HUES64 (cell line): ENCODE data around the gene TRAPPC10.

Experiments used
- H3K27ac ChIP-seq: 2 replicates; pipeline ENCODE4 v1.7.0; 2013; ENCODE audit warnings: low read depth, low read length, inconsistent platforms
- H3K27me3 ChIP-seq: 2 replicates; pipeline ENCODE4 v1.6.1; 2013; ENCODE audit warnings: mild to moderate bottlenecking, low read length; ENCODE audit not compliant: insufficient read depth
- H3K36me3 ChIP-seq: 2 replicates; pipeline ENCODE4 v1.6.1; 2013; ENCODE audit warnings: mild to moderate bottlenecking, low read length; ENCODE audit not compliant: insufficient read depth
- H3K4me1 ChIP-seq: 2 replicates; pipeline ENCODE4 v1.6.1; 2013; ENCODE audit warnings: mild to moderate bottlenecking, low read length, moderate library complexity; ENCODE audit not compliant: insufficient read depth
- H3K4me3 ChIP-seq: 2 replicates; pipeline ENCODE4 v1.5.1; 2013; ENCODE audit warnings: mild to moderate bottlenecking, low read length, moderate library complexity
- H3K9ac ChIP-seq: 2 replicates; pipeline ENCODE4 v1.6.1; 2013; ENCODE audit warnings: mild to moderate bottlenecking, low read depth, low read length
- H3K9me3 ChIP-seq: 2 replicates; pipeline ENCODE4 v1.6.1; 2013; ENCODE audit warnings: low read depth, low read length; ENCODE audit not compliant: insufficient read depth
- WGBS: fragments of 150-250, 120-280 bp; methylation state at CpG from one replicate; pipeline ENCODE4 v1.1.7; 2013; ENCODE audit warnings: missing lambda C conversion rate; 5-methylcytosine and 5-hydroxymethylcytosine counted together

Gene TRAPPC10

GRCh38 chr21:44058981-44059380, 46.9 kb downstream of the TRAPPC10 start:
- 96% methylated on average over 14 of the region's 17 CpGs for WGBS
- H3K27me3 ChIP-seq = no peaks in the 10 kb centered on the region
- H3K9me3 ChIP-seq = no peaks in the 10 kb centered on the region
- H3K4me1 ChIP-seq = no peaks in the 10 kb centered on the region
- no peak overlapping the region for H3K27ac ChIP-seq
- H3K4me3 ChIP-seq = no peak overlapping the region
- H3K36me3 ChIP-seq = peaks cover 67% of the 10 kb centered on the region
- no peak overlapping the region for H3K9ac ChIP-seq

GRCh38 chr21:44059710-44060109, 47.6 kb downstream of the TRAPPC10 start:
- Histone ChIP-seq H3K9me3 (no peaks in the 10 kb centered on the region), H3K27me3 (no peaks in the 10 kb centered on the region), H3K27ac (no peak overlapping the region), H3K36me3 (peaks cover 69% of the 10 kb centered on the region), H3K4me3 (no peak overlapping the region), H3K4me1 (no peaks in the 10 kb centered on the region), H3K9ac (no peak overlapping the region)
- WGBS = 94% methylated on average over 4 of the region's 4 CpGs

GRCh38 chr21:44062380-44062779, 50.3 kb downstream of the TRAPPC10 start:
- Histone ChIP-seq H3K27ac (no peak overlapping the region), H3K27me3 (no peaks in the 10 kb centered on the region), H3K9ac (no peak overlapping the region), H3K36me3 (peaks cover 70% of the 10 kb centered on the region), H3K4me3 (no peak overlapping the region), H3K9me3 (no peaks in the 10 kb centered on the region), H3K4me1 (peaks cover 6% of the 10 kb centered on the region; the same call in 1 of the 2 replicates)
- 93% methylated on average over 7 of the region's 7 CpGs for WGBS

GRCh38 chr21:44063151-44063912, 51.2 kb downstream of the TRAPPC10 start:
- Histone ChIP-seq H3K4me3 (no peak overlapping the region), H3K27me3 (no peaks in the 10 kb centered on the region), H3K27ac (no peak overlapping the region), H3K36me3 (peaks cover 66% of the 10 kb centered on the region), H3K4me1 (peaks cover 6% of the 10 kb centered on the region; the same call in 1 of the 2 replicates), H3K9me3 (no peaks in the 10 kb centered on the region), H3K9ac (no peak overlapping the region)
- WGBS = 96% methylated on average over 19 of the region's 19 CpGs

- Histone ChIP-seq H3K36me3 (peaks cover 59% of the 10 kb centered on the region), H3K4me1 (peaks cover 6% of the 10 kb centered on the region; the same call in 1 of the 2 replicates), H3K27me3 (no peaks in the 10 kb centered on the region), H3K9me3 (no peaks in the 10 kb centered on the region), H3K9ac (no peak overlapping the region), H3K27ac (no peak overlapping the region), H3K4me3 (no peak overlapping the region)
- 95% methylated on average over 13 of the region's 13 CpGs for whole genome bisulfite sequencing
Measured at GRCh38 chr21:44064852-44065403, 52.8 kb downstream of the TRAPPC10 start.

- H3K4me1 ChIP-seq = peaks cover 6% of the 10 kb centered on the region; the same call in 1 of the 2 replicates
- no peak overlapping the region for H3K9ac ChIP-seq
- no peaks in the 10 kb centered on the region for H3K9me3 ChIP-seq
- 95% methylated on average over 9 of the region's 9 CpGs for WGBS
- H3K27ac ChIP-seq = no peak overlapping the region
- no peak overlapping the region for H3K4me3 ChIP-seq
- H3K27me3 ChIP-seq = no peaks in the 10 kb centered on the region
- H3K36me3 ChIP-seq = peaks cover 57% of the 10 kb centered on the region
Measured at GRCh38 chr21:44065428-44065827, 53.3 kb downstream of the TRAPPC10 start.

GRCh38 chr21:44066116-44066515, 54.0 kb downstream of the TRAPPC10 start:
- H3K9ac ChIP-seq = no peak overlapping the region
- no peak overlapping the region for H3K27ac ChIP-seq
- H3K4me3 ChIP-seq = no peak overlapping the region
- no peaks in the 10 kb centered on the region for H3K27me3 ChIP-seq
- peaks cover 57% of the 10 kb centered on the region for H3K36me3 ChIP-seq
- no peaks in the 10 kb centered on the region for H3K9me3 ChIP-seq
- H3K4me1 ChIP-seq = peaks cover 6% of the 10 kb centered on the region; the same call in 1 of the 2 replicates
- 94% methylated on average over 10 of the region's 10 CpGs for WGBS

- H3K27ac ChIP-seq = 0 out of 2 replicates have a peak overlapping the region, but pooled peaks have one; percentile 10
- H3K4me1 ChIP-seq = peaks cover 6% of the 10 kb centered on the region; the same call in 1 of the 2 replicates
- no peak overlapping the region for H3K9ac ChIP-seq
- WGBS = 93% methylated on average over 15 of the region's 15 CpGs
- no peak overlapping the region for H3K4me3 ChIP-seq
- peaks cover 56% of the 10 kb centered on the region for H3K36me3 ChIP-seq
- no peaks in the 10 kb centered on the region for H3K9me3 ChIP-seq
- H3K27me3 ChIP-seq = no peaks in the 10 kb centered on the region
Measured at GRCh38 chr21:44067011-44067839, 55.1 kb downstream of the TRAPPC10 start.

- Histone ChIP-seq H3K36me3 (peaks cover 41% of the 10 kb centered on the region), H3K27ac (no peak overlapping the region), H3K4me1 (peaks cover 6% of the 10 kb centered on the region; the same call in 1 of the 2 replicates), H3K9ac (no peak overlapping the region), H3K27me3 (no peaks in the 10 kb centered on the region), H3K4me3 (no peak overlapping the region), H3K9me3 (no peaks in the 10 kb centered on the region)
- 97% methylated on average over 7 of the region's 7 CpGs for WGBS
Measured at GRCh38 chr21:44070391-44070790, 58.3 kb downstream of the TRAPPC10 start.

- H3K9me3 ChIP-seq = no peaks in the 10 kb centered on the region
- WGBS = 92% methylated on average over 15 of the region's 15 CpGs
- no peak overlapping the region for H3K4me3 ChIP-seq
- peaks cover 44% of the 10 kb centered on the region for H3K36me3 ChIP-seq
- H3K27me3 ChIP-seq = no peaks in the 10 kb centered on the region
- H3K9ac ChIP-seq = no peak overlapping the region
- H3K4me1 ChIP-seq = peaks cover 6% of the 10 kb centered on the region; the same call in 1 of the 2 replicates
- H3K27ac ChIP-seq = no peak overlapping the region
Measured at GRCh38 chr21:44071359-44072104, 59.4 kb downstream of the TRAPPC10 start.
